Pons (tissue), 1 donor: ENCODE results near the gene ZNF687.

Experiments
- DNase-seq: peaks from one replicate; pipeline ENCODE4 v3.0.0-alpha.2; 2016; ENCODE audit warnings: low spot score

Gene ZNF687

GRCh38 chr1:151314137-151314875 is 32.2 kb downstream of the ZNF687 start:
- DNase-seq, result peak; percentile 98

GRCh38 chr1:151315565-151316235 is 33.6 kb downstream of the ZNF687 start:
- no peak for DNase-seq

- DNase-seq, result no peak
Measured at GRCh38 chr1:151318975-151319374, 36.9 kb downstream of the ZNF687 start.

- DNase-seq, result no peak
Measured at GRCh38 chr1:151324390-151324930, 42.4 kb downstream of the ZNF687 start.

GRCh38 chr1:151325231-151325630 is 43.1 kb downstream of the ZNF687 start:
- no peak for DNase-seq

- no peak for DNase-seq
Measured at GRCh38 chr1:151325646-151326429, 43.7 kb downstream of the ZNF687 start.

GRCh38 chr1:151326619-151327222 is 44.6 kb downstream of the ZNF687 start:
- peak; percentile 61 for DNase-seq

GRCh38 chr1:151327223-151327902 is 45.3 kb downstream of the ZNF687 start, which contains the start of gene PI4KB:
Gene PI4KB, minus strand, starts transcription at chr1:151327416. Its CDS starts 10,935 bp downstream, at chr1:151316481.
- peak; percentile 99 for DNase-seq

GRCh38 chr1:151327903-151328674 is 46.0 kb downstream of the ZNF687 start:
- DNase-seq, result no peak

GRCh38 chr1:151334822-151335221 is 52.7 kb downstream of the ZNF687 start:
- no peak for DNase-seq

GRCh38 chr1:151336556-151336955 is 54.5 kb downstream of the ZNF687 start:
- DNase-seq, result no peak

- DNase-seq, result peak; percentile 97
Measured at GRCh38 chr1:151340870-151341754, 59.0 kb downstream of the ZNF687 start.
